WTC11 (cell line): Measurements from ENCODE around the gene ZMYM1.

Source experiments
- CREB1 ChIP-seq: sonication (generic); formaldehyde crosslinking; IDR thresholded peaks from 2 replicates; pipeline ENCODE4 v1.8.0; 2023; ENCODE audit warnings: mild to moderate bottlenecking, missing genetic modification reagents
- ELF4 ChIP-seq: sonication (generic); formaldehyde crosslinking; IDR thresholded peaks from 2 replicates; pipeline ENCODE4 v1.8.1; 2022; ENCODE audit warnings: low read depth, mild to moderate bottlenecking, moderate library complexity, missing genetic modification reagents
- ETV6 ChIP-seq: sonication (generic); formaldehyde crosslinking; IDR thresholded peaks from 2 replicates; pipeline ENCODE4 v1.8.1; 2022; ENCODE audit warnings: mild to moderate bottlenecking, missing genetic modification reagents
- GRHL2 ChIP-seq: fragments of 250-450 bp; sonication (Bioruptor Pico); IDR thresholded peaks from 2 replicates; pipeline ENCODE4 v1.8.0; 2022; ENCODE audit warnings: mild to moderate bottlenecking, moderate library complexity; ENCODE audit not compliant: insufficient replicate concordance, severe bottlenecking
- NR3C1 ChIP-seq: sonication (generic); formaldehyde crosslinking; conservative IDR thresholded peaks from 2 replicates; pipeline ENCODE4 v1.8.1; 2023; ENCODE audit warnings: low read depth, mild to moderate bottlenecking, missing genetic modification reagents
- ZNF425 ChIP-seq: fragments of 250-450 bp; sonication (Bioruptor Pico); conservative IDR thresholded peaks from 2 replicates; pipeline ENCODE4 v1.9.0; 2021; ENCODE audit warnings: mild to moderate bottlenecking
- ZSCAN18 ChIP-seq: fragments of 250-450 bp; sonication (Bioruptor Pico); IDR thresholded peaks from 2 replicates; pipeline ENCODE4 v2.1.2; 2022; ENCODE audit warnings: mild to moderate bottlenecking, moderate library complexity
- TF ChIP-seq, protein P1 (sequence below): fragments of 200-600 bp; IDR thresholded peaks from 2 replicates; pipeline ENCODE4 v1.8.0; 2022; ENCODE audit warnings: antibody characterized with exemption
- TF ChIP-seq, protein P2 (sequence below): sonication (generic); formaldehyde crosslinking; IDR thresholded peaks from 2 replicates; pipeline ENCODE4 v1.8.0; 2022; ENCODE audit warnings: mild to moderate bottlenecking, missing genetic modification reagents
- TF ChIP-seq, protein P3 (sequence below): sonication (generic); formaldehyde crosslinking; IDR thresholded peaks from 2 replicates; pipeline ENCODE4 v1.8.1; 2023; ENCODE audit warnings: mild to moderate bottlenecking, missing genetic modification reagents, borderline replicate concordance

GRCh38 chr1:35126546-35126945 lies 47.4 kb downstream of the ZMYM1 start:
- TF ChIP-seq ETV6 (CRISPR knock-in tag) (no peak), GRHL2 (CRISPR knock-in tag) (no peak), NR3C1 (CRISPR knock-in tag) (no peak), ZNF425 (CRISPR knock-in tag) (no peak), CREB1 (CRISPR knock-in tag) (no peak), ZSCAN18 (CRISPR knock-in tag) (no peak), ELF4 (CRISPR knock-in tag) (no peak)
- TF ChIP-seq, protein P1, sequence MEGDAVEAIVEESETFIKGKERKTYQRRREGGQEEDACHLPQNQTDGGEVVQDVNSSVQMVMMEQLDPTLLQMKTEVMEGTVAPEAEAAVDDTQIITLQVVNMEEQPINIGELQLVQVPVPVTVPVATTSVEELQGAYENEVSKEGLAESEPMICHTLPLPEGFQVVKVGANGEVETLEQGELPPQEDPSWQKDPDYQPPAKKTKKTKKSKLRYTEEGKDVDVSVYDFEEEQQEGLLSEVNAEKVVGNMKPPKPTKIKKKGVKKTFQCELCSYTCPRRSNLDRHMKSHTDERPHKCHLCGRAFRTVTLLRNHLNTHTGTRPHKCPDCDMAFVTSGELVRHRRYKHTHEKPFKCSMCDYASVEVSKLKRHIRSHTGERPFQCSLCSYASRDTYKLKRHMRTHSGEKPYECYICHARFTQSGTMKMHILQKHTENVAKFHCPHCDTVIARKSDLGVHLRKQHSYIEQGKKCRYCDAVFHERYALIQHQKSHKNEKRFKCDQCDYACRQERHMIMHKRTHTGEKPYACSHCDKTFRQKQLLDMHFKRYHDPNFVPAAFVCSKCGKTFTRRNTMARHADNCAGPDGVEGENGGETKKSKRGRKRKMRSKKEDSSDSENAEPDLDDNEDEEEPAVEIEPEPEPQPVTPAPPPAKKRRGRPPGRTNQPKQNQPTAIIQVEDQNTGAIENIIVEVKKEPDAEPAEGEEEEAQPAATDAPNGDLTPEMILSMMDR: no peak
- TF ChIP-seq, protein P2, sequence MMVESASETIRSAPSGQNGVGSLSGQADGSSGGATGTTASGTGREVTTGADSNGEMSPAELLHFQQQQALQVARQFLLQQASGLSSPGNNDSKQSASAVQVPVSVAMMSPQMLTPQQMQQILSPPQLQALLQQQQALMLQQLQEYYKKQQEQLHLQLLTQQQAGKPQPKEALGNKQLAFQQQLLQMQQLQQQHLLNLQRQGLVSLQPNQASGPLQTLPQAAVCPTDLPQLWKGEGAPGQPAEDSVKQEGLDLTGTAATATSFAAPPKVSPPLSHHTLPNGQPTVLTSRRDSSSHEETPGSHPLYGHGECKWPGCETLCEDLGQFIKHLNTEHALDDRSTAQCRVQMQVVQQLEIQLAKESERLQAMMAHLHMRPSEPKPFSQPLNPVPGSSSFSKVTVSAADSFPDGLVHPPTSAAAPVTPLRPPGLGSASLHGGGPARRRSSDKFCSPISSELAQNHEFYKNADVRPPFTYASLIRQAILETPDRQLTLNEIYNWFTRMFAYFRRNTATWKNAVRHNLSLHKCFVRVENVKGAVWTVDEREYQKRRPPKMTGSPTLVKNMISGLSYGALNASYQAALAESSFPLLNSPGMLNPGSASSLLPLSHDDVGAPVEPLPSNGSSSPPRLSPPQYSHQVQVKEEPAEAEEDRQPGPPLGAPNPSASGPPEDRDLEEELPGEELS (CRISPR knock-in tag): no peak
- TF ChIP-seq, protein P3, sequence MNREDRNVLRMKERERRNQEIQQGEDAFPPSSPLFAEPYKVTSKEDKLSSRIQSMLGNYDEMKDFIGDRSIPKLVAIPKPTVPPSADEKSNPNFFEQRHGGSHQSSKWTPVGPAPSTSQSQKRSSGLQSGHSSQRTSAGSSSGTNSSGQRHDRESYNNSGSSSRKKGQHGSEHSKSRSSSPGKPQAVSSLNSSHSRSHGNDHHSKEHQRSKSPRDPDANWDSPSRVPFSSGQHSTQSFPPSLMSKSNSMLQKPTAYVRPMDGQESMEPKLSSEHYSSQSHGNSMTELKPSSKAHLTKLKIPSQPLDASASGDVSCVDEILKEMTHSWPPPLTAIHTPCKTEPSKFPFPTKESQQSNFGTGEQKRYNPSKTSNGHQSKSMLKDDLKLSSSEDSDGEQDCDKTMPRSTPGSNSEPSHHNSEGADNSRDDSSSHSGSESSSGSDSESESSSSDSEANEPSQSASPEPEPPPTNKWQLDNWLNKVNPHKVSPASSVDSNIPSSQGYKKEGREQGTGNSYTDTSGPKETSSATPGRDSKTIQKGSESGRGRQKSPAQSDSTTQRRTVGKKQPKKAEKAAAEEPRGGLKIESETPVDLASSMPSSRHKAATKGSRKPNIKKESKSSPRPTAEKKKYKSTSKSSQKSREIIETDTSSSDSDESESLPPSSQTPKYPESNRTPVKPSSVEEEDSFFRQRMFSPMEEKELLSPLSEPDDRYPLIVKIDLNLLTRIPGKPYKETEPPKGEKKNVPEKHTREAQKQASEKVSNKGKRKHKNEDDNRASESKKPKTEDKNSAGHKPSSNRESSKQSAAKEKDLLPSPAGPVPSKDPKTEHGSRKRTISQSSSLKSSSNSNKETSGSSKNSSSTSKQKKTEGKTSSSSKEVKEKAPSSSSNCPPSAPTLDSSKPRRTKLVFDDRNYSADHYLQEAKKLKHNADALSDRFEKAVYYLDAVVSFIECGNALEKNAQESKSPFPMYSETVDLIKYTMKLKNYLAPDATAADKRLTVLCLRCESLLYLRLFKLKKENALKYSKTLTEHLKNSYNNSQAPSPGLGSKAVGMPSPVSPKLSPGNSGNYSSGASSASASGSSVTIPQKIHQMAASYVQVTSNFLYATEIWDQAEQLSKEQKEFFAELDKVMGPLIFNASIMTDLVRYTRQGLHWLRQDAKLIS: no peak
